Epithelial cell of umbilical artery (primary cell): ENCODE data around the gene MED26. TPM values are rescaled to one million over a fixed set of nuclear protein-coding genes. Genes with fewer than 3 reads are reported as not detected.

Experiments
- total RNA-seq: library from RNA; depleted of rRNA; stranded (reverse); fragments of >200 nt; gene quantifications from 2 replicates; pipeline ENCODE4 v1.2.3, GENCODE V29; 2014

Gene MED26
- 2.6 and 3.0 TPM in 2 replicates for total RNA-seq

GRCh38 chr19:16628183-16628983 lies at the start of gene MED26:
TSS of gene MED26 (minus strand) at chr19:16628204. CDS start at chr19:16627943, 261 bp downstream.

GRCh38 chr19:16660763-16661479 lies 32.9 kb upstream of the MED26 start, which contains the start of gene TMEM38A:
TSS of gene TMEM38A (plus strand) at chr19:16661139. CDS start at chr19:16661218, 79 bp downstream.

GRCh38 chr19:16659832-16660708 lies 32.1 kb upstream of the MED26 start, which contains the start of gene SMIM7:
TSS of gene SMIM7 (minus strand) at chr19:16660144. CDS start at chr19:16660110, 34 bp downstream.

GRCh38 chr19:16572332-16573211 lies 55.4 kb downstream of the MED26 start, which contains the start of gene SLC35E1:
TSS of gene SLC35E1 (minus strand) at chr19:16572415. CDS start at chr19:16572364, 51 bp downstream.

GRCh38 chr19:16542045-16542909 lies 85.7 kb downstream of the MED26 start, which contains the start of gene CHERP:
TSS of gene CHERP (minus strand) at chr19:16542437. CDS start at chr19:16542378, 59 bp downstream.

Other genes with a start within 250 kb of the MED26 start
- gene EPS15L1, start 156.2 kb downstream of the MED26 start, total RNA-seq, result 6.5 and 11.2 TPM in 2 replicates
- not detected in 2 replicates for gene CALR3, start 132.0 kb downstream of the MED26 start, total RNA-seq
- gene C19orf44, start 131.8 kb downstream of the MED26 start, total RNA-seq, result 2.6 and 2.9 TPM in 2 replicates
- 2.0 and 3.6 TPM in 2 replicates for gene CHERP, start 85.8 kb downstream of the MED26 start, total RNA-seq
- 12.6 and 14.9 TPM in 2 replicates for gene SLC35E1, start 55.8 kb downstream of the MED26 start, total RNA-seq
- gene SMIM7, start 31.9 kb upstream of the MED26 start, total RNA-seq, result 52.6 and 102 TPM in 2 replicates
- gene TMEM38A, start 32.9 kb upstream of the MED26 start, total RNA-seq, result 2.6 and 2.9 TPM in 2 replicates
- gene NWD1, start 91.6 kb upstream of the MED26 start, total RNA-seq, result not detected in 2 replicates
- gene SIN3B, start 201.2 kb upstream of the MED26 start, total RNA-seq, result 23.1 and 29.6 TPM in 2 replicates